ENCODE data around the gene RPAP3. TPM values are rescaled to one million over a fixed set of nuclear protein-coding genes. Genes with fewer than 3 reads are reported as not detected.

Gene RPAP3
- total and polyA plus RNA-seq, 7 experiments from 2014 or later = 28.5 to 51.3 (median 43.9) TPM

- peaks cover 0 to 1% (median 0%) of the 10 kb centered on the region in 11 donors for H3K9me3 Mint-ChIP-seq
- peaks cover 21 to 22% of the 10 kb centered on the region in 2 donors for H3K4me1 ChIP-seq (ENCODE audit: control insufficient read depth in 2 of 2, insufficient read depth in 2 of 2, low read length in 2 of 2)
- H3K4me1 Mint-ChIP-seq = peaks cover 34 to 50% (median 42%) of the 10 kb centered on the region in 7 donors
- no peaks in the 10 kb centered on the region for H3K27me3 Mint-ChIP-seq
- DNase-seq = no peak
- H3K4me3 Mint-ChIP-seq = peak overlapping the region in 4 of 10 donors; percentile 6 to 39 (median 26)
- H3K36me3 ChIP-seq (ENCODE audit: control insufficient read depth in 2 of 3, insufficient read depth in 3 of 3, low read length in 3 of 3) = peaks cover 0 to 3% (median 0%) of the 10 kb centered on the region in 3 experiments
- no peak overlapping the region for H3K4me3 ChIP-seq (ENCODE audit: low read length)
- CTCF ChIA-PET = interaction anchor here (1.4 to 1.6 kb wide), 4 partner anchors 32 to 131 kb away, joined by 3 to 5 read pairs (median 4); no protein-coding TSS in a partner anchor
- peak overlapping the region; percentile 2 to 96 (median 72) for H3K27ac Mint-ChIP-seq
- no peaks in the 10 kb centered on the region for H3K9me3 ChIP-seq (ENCODE audit: control insufficient read depth in 2 of 3, low read length in 3 of 3)
- H3K27me3 ChIP-seq (ENCODE audit: control insufficient read depth in 2 of 2, insufficient read depth in 2 of 2, low read length in 2 of 2) = no peaks in the 10 kb centered on the region
- intact Hi-C loops (cut with micrococcal nuclease) = loop anchor here (5.0 kb wide), 10 partner anchors 57 to 1982 kb away; partner anchors contain the start of genes SLC38A2 (in 2 of the 2), ARID2 (in 1 of the 2), CCDC184 (in 1 of the 2) and SLC38A1 (in 1 of the 2)
- ATAC-seq = no peak
- POLR2A ChIA-PET = interaction anchor here (0.8 to 1.6 kb wide), 2 partner anchors 23 to 131 kb away, joined by 5 read pairs; no protein-coding TSS in a partner anchor
- H3K27ac ChIP-seq (ENCODE audit: low read depth, low read length) = no peak overlapping the region
- peaks cover 0 to 4% (median 0%) of the 10 kb centered on the region in 5 donors for H3K36me3 Mint-ChIP-seq
Measured at GRCh38 chr12:47709237-47709636, 3.4 kb upstream of the RPAP3 start.

- no peak for ATAC-seq
- Histone ChIP-seq H3K9me3 (ENCODE audit: control insufficient read depth in 2 of 3, low read length in 3 of 3) (no peaks in the 10 kb centered on the region), H3K27me3 (ENCODE audit: control insufficient read depth in 2 of 2, insufficient read depth in 2 of 2, low read length in 2 of 2) (no peaks in the 10 kb centered on the region), H3K4me1 (ENCODE audit: control insufficient read depth in 2 of 2, insufficient read depth in 2 of 2, low read length in 2 of 2) (peaks cover 21 to 27% of the 10 kb centered on the region in 2 donors), H3K4me3 (ENCODE audit: low read length) (no peak overlapping the region), H3K27ac (ENCODE audit: low read depth, low read length) (peak overlapping the region; percentile 85), H3K36me3 (ENCODE audit: control insufficient read depth in 2 of 3, insufficient read depth in 3 of 3, low read length in 3 of 3) (peaks cover 0 to 3% (median 0%) of the 10 kb centered on the region in 3 experiments)
- Mint-ChIP-seq H3K9me3 (peaks cover 0 to 1% (median 0%) of the 10 kb centered on the region in 11 donors), H3K4me1 (peaks cover 44 to 62% (median 54%) of the 10 kb centered on the region in 7 donors), H3K4me3 (peak overlapping the region; percentile 70 to 99 (median 76)), H3K36me3 (peaks cover 0 to 11% (median 8%) of the 10 kb centered on the region in 5 donors), H3K27me3 (no peaks in the 10 kb centered on the region), H3K27ac (peak overlapping the region; percentile 79 to 96 (median 93))
- DNase-seq = peak in 6 of 9 donors; percentile 29 to 54 (median 38)
- CTCF ChIA-PET = interaction anchor here (0.6 to 1.4 kb wide), 12 partner anchors 8 to 1717 kb away, joined by 3 to 5 read pairs (median 3); no protein-coding TSS in a partner anchor
- intact Hi-C loops (cut with micrococcal nuclease) = loop anchor here (2.0 to 5.0 kb wide), 13 partner anchors 56 to 1981 kb away; partner anchors contain the start of genes ARID2 (in 2 of the 2), SLC38A2 (in 2 of the 2), CCDC184 (in 1 of the 2) and CCNT1 (in 1 of the 2)
- POLR2A ChIA-PET = interaction anchor here (0.6 to 1.6 kb wide), 6 partner anchors 8 to 1438 kb away, joined by 3 to 6 read pairs (median 4); partner anchors contain the start of genes ASB8, SLC38A1 and SLC48A1
Measured at GRCh38 chr12:47707905-47708543, 2.2 kb upstream of the RPAP3 start.

GRCh38 chr12:47707355-47707754, 1.5 kb upstream of the RPAP3 start:
- H3K27me3 ChIP-seq (ENCODE audit: control insufficient read depth in 2 of 2, insufficient read depth in 2 of 2, low read length in 2 of 2) = no peaks in the 10 kb centered on the region
- no peaks in the 10 kb centered on the region for H3K9me3 ChIP-seq (ENCODE audit: control insufficient read depth in 2 of 3, low read length in 3 of 3)
- H3K36me3 Mint-ChIP-seq = peaks cover 0 to 10% (median 9%) of the 10 kb centered on the region in 5 donors
- ATAC-seq (no peak), DNase-seq (no peak)
- intact Hi-C loops (cut with micrococcal nuclease) = loop anchor here (2.0 to 5.0 kb wide), 13 partner anchors 55 to 1980 kb away; partner anchors contain the start of genes ARID2 (in 2 of the 2), SLC38A2 (in 2 of the 2), CCDC184 (in 1 of the 2) and CCNT1 (in 1 of the 2)
- H3K4me1 Mint-ChIP-seq = peaks cover 44 to 67% (median 60%) of the 10 kb centered on the region in 7 donors
- peaks cover 0 to 3% (median 0%) of the 10 kb centered on the region in 3 experiments for H3K36me3 ChIP-seq (ENCODE audit: control insufficient read depth in 2 of 3, insufficient read depth in 3 of 3, low read length in 3 of 3)
- CTCF ChIA-PET = interaction anchor here (0.6 to 1.4 kb wide), 12 partner anchors 8 to 1716 kb away, joined by 3 to 5 read pairs (median 3); no protein-coding TSS in a partner anchor
- peak overlapping the region; percentile 79 to 96 (median 93) for H3K27ac Mint-ChIP-seq
- peaks cover 0 to 1% (median 0%) of the 10 kb centered on the region in 11 donors for H3K9me3 Mint-ChIP-seq
- H3K4me1 ChIP-seq (ENCODE audit: control insufficient read depth in 2 of 2, insufficient read depth in 2 of 2, low read length in 2 of 2) = peaks cover 21 to 27% of the 10 kb centered on the region in 2 donors
- no peak overlapping the region for H3K4me3 ChIP-seq (ENCODE audit: low read length)
- peak overlapping the region; percentile 70 to 99 (median 76) for H3K4me3 Mint-ChIP-seq
- H3K27ac ChIP-seq (ENCODE audit: low read depth, low read length) = peak overlapping the region; percentile 85
- POLR2A ChIA-PET = interaction anchor here (0.6 to 1.6 kb wide), 9 partner anchors 9 to 1568 kb away, joined by 3 to 6 read pairs (median 3); partner anchors contain the start of genes ASB8, SLC38A1 and SLC48A1
- H3K27me3 Mint-ChIP-seq = no peaks in the 10 kb centered on the region

- Histone ChIP-seq H3K27me3 (ENCODE audit: control insufficient read depth in 2 of 2, insufficient read depth in 2 of 2, low read length in 2 of 2) (no peaks in the 10 kb centered on the region), H3K9me3 (ENCODE audit: control insufficient read depth in 2 of 3, low read length in 3 of 3) (no peaks in the 10 kb centered on the region), H3K4me3 (ENCODE audit: low read length) (peak overlapping the region; percentile 59), H3K36me3 (ENCODE audit: control insufficient read depth in 2 of 3, insufficient read depth in 3 of 3, low read length in 3 of 3) (peaks cover 0 to 13% (median 5%) of the 10 kb centered on the region in 3 experiments), H3K27ac (ENCODE audit: low read depth, low read length) (peak overlapping the region; percentile 85), H3K4me1 (ENCODE audit: control insufficient read depth in 2 of 2, insufficient read depth in 2 of 2, low read length in 2 of 2) (peaks cover 21 to 27% of the 10 kb centered on the region in 2 donors)
- ChIA-PET CTCF (interaction anchor here (0.6 to 1.3 kb wide), 5 partner anchors 8 to 697 kb away, joined by 3 to 4 read pairs (median 4); no protein-coding TSS in a partner anchor), POLR2A (interaction anchor here (0.7 to 1.6 kb wide), 4 partner anchors 15 to 1160 kb away, joined by 3 to 5 read pairs (median 4); partner anchors contain the start of gene CCDC184)
- Mint-ChIP-seq H3K9me3 (peaks cover 0 to 1% (median 0%) of the 10 kb centered on the region in 11 donors), H3K27me3 (no peaks in the 10 kb centered on the region), H3K4me1 (peaks cover 51 to 79% (median 69%) of the 10 kb centered on the region in 7 donors), H3K36me3 (peaks cover 5 to 17% (median 10%) of the 10 kb centered on the region in 5 donors), H3K27ac (peak overlapping the region; percentile 53 to 97 (median 88)), H3K4me3 (peak overlapping the region; percentile 84 to 99 (median 96))
- ATAC-seq (no peak), DNase-seq (no peak)
- intact Hi-C loops (cut with micrococcal nuclease) = loop anchor here (1.0 to 5.0 kb wide), 12 partner anchors 53 to 1978 kb away; partner anchors contain the start of genes SLC38A2 (in 2 of the 2), ARID2 (in 1 of the 2), CCDC184 (in 1 of the 2) and SCAF11 (in 1 of the 2)
Measured at GRCh38 chr12:47705229-47705565, 633 bp downstream of the RPAP3 start.

GRCh38 chr12:47704719-47705118, 1.1 kb downstream of the RPAP3 start:
- H3K4me3 ChIP-seq (ENCODE audit: low read length) = peak overlapping the region; percentile 59
- Mint-ChIP-seq H3K27ac (peak overlapping the region; percentile 53 to 97 (median 88)), H3K27me3 (no peaks in the 10 kb centered on the region), H3K4me1 (peaks cover 50 to 79% (median 72%) of the 10 kb centered on the region in 7 donors), H3K4me3 (peak overlapping the region; percentile 84 to 99 (median 96)), H3K36me3 (peaks cover 5 to 21% (median 12%) of the 10 kb centered on the region in 5 donors), H3K9me3 (peaks cover 0 to 1% (median 0%) of the 10 kb centered on the region in 11 donors)
- ATAC-seq (no peak), DNase-seq (no peak)
- H3K9me3 ChIP-seq (ENCODE audit: control insufficient read depth in 2 of 3, low read length in 3 of 3) = no peaks in the 10 kb centered on the region
- H3K27me3 ChIP-seq (ENCODE audit: control insufficient read depth in 2 of 2, insufficient read depth in 2 of 2, low read length in 2 of 2) = no peaks in the 10 kb centered on the region
- H3K36me3 ChIP-seq (ENCODE audit: control insufficient read depth in 2 of 3, insufficient read depth in 3 of 3, low read length in 3 of 3) = peaks cover 0 to 15% (median 5%) of the 10 kb centered on the region in 3 experiments
- H3K4me1 ChIP-seq (ENCODE audit: control insufficient read depth in 2 of 2, insufficient read depth in 2 of 2, low read length in 2 of 2) = peaks cover 21 to 27% of the 10 kb centered on the region in 2 donors
- ChIA-PET CTCF (interaction anchor here (0.6 to 1.3 kb wide), 5 partner anchors 9 to 1580 kb away, joined by 3 to 5 read pairs (median 4); no protein-coding TSS in a partner anchor), POLR2A (interaction anchor here (0.7 to 1.6 kb wide), 4 partner anchors 15 to 1160 kb away, joined by 3 to 5 read pairs (median 4); partner anchors contain the start of gene CCDC184)
- H3K27ac ChIP-seq (ENCODE audit: low read depth, low read length) = no peak overlapping the region
- intact Hi-C loops (cut with micrococcal nuclease) = loop anchor here (1.0 to 5.0 kb wide), 12 partner anchors 52 to 1977 kb away; partner anchors contain the start of genes SLC38A2 (in 2 of the 2), ARID2 (in 1 of the 2), CCDC184 (in 1 of the 2) and SCAF11 (in 1 of the 2)

Measured in naive thymus-derived CD4-positive, alpha-beta T cell (primary cell).